Pancreas (tissue), 10 donors: Measurements from ENCODE around the gene STK11IP. TPM values are rescaled to one million over a fixed set of nuclear protein-coding genes. Genes with fewer than 3 reads are reported as not detected.

Experiments used
- ATAC-seq, 4 donors: fragments of 200-7000 bp; cut with Tn5 transposase; one replicate each; pipeline versions ENCODE4 v1.8.0 to v1.9.1; 2020; ENCODE audit warnings: mild to moderate bottlenecking in 4 of 4, moderate library complexity in 4 of 4
- DNase-seq, 6 donors: peaks; one replicate each; pipeline ENCODE4 v3.0.0-alpha.2; 2020
- FAIRE-seq: peaks from 2 replicates; lab custom pipeline; 2012; peaks lifted over from hg19 to GRCh38; lab: Jason Lieb, UNC
- H3K27ac ChIP-seq, 4 donors: fragments of 200-600 bp; sonication (generic); 1 replicate in 3 of 4; 2 replicates in 1 of 4; pipeline versions ENCODE4 v1.5.0 to v1.8.0; 2020
- H3K27me3 ChIP-seq, 4 donors: fragments of 200-600 bp; one replicate each; pipeline ENCODE4 v1.8.0; 2021
- H3K36me3 ChIP-seq, 3 donors: fragments of 200-600 bp; sonication (generic) in 1 of 3; one replicate each; pipeline versions ENCODE4 v1.5.0 to v1.8.0; 2020 to 2021
- H3K4me1 ChIP-seq, 3 donors: fragments of 200-600 bp; one replicate each; pipeline ENCODE4 v1.8.0; 2021
- H3K4me3 ChIP-seq, 4 donors: fragments of 200-600 bp; sonication (generic) in 2 of 4; one replicate each; pipeline versions ENCODE4 v1.5.0 to v1.8.0; 2020 to 2021
- H3K9me3 ChIP-seq, 4 donors: fragments of 200-600 bp; one replicate each; pipeline ENCODE4 v1.8.0; 2021
- CTCF ChIP-seq, 4 donors: fragments of 200-600 bp; sonication (generic) in 3 of 4; IDR thresholded peaks; one replicate each; pipeline versions ENCODE4 v1.5.0 to v1.8.0; 2021; ENCODE audit warnings: antibody characterized with exemption in 4 of 4
- WGBS, 2 donors: extraction: QIAGEN DNeasy Blood & Tissue Kit; methylation state at CpG; one replicate each; pipeline ENCODE4 v1.1.7; 2013; 5-methylcytosine and 5-hydroxymethylcytosine counted together
- intact Hi-C, 3 donors: fragments of 100-400 bp; cut with DNase I; formaldehyde crosslinking; loops; one replicate each; pipeline versions ENCODE4 v1.11.1 to v1.14.2; 2022
- polyA plus RNA-seq, 2 donors: library from polyadenylated mRNA; stranded (reverse); fragments of 200-250 nt; gene quantifications; one replicate each; pipeline ENCODE4 v1.2.3, GENCODE V29; 2013
- total RNA-seq, 6 donors: library from RNA; stranded (reverse); fragmentation: NEBNext Ultra II Directional in 4 of 6; extraction: Animal tissue kit (Norgen Biotek cat#: 25700) in 4 of 6; gene quantifications; one replicate each; pipeline versions ENCODE4 v1.2.1 to v1.2.4, GENCODE V29; 2021 to 2023
- donor health status: healthy with polysubstance abuse.
- donor health status: DM: no; HTN: no; CAD: no; lungs with moderate emphysema.
- donor health status: DM: no; HTN: no; CAD: no.
- donor health status: control.
- donor health status: control.
- donor health status: Bipolar disorder and iron deficiency.
- donor health status: DM: yes; HTN: yes; CAD: no.
- donor health status: DM: no; HTN: no; CAD: no.
- donor health status: DM: no; HTN: no; CAD: no.
- donor health status: DM: yes; HTN: yes; CAD: no.

STK11IP gene
- total and polyA plus RNA-seq, 8 donors: 9.0 to 43.8 (median 13.7) TPM

GRCh38 chr2:219570924-219571310 lies 26.7 kb upstream of the STK11IP start:
- Histone ChIP-seq H3K27me3 (no peaks in the 10 kb centered on the region), H3K4me1 (peaks cover 4 to 10% (median 8%) of the 10 kb centered on the region in 3 donors), H3K36me3 (peaks cover 0 to 9% (median under 1%) of the 10 kb centered on the region in 3 donors), H3K27ac (peak overlapping the region; percentile 79 to 83 (median 81)), H3K9me3 (no peaks in the 10 kb centered on the region), H3K4me3 (peak overlapping the region; percentile 63 to 96 (median 82))
- DNase-seq: peak in 3 of 6 donors; percentile 56 to 86 (median 68)
- peak in 2 of 4 donors; percentile 2 to 38 for ATAC-seq
- intact Hi-C loops: no loop called here
- FAIRE-seq: no peak
- TF ChIP-seq CTCF (IDR thresholded peaks at IDR 0.05): no peak
- 0% methylated on average over 25 to 55 of the region's 55 CpGs for WGBS, 2 donors

- peak; percentile 86 to 94 (median 93) for DNase-seq
- Histone ChIP-seq H3K27ac (peak within 1 kb of the TSS; percentile 79 to 83 (median 81)), H3K4me3 (peak within 1 kb of the TSS; percentile 63 to 96 (median 82)), H3K27me3 (no peaks in the 10 kb centered on the region), H3K36me3 (peaks cover 0 to 9% (median 0%) of the 10 kb centered on the region in 3 donors), H3K9me3 (no peaks in the 10 kb centered on the region), H3K4me1 (peaks cover 4 to 10% (median 8%) of the 10 kb centered on the region in 3 donors)
- ATAC-seq: peak; percentile 76 to 83 (median 81)
- intact Hi-C loops: no loop called here
- WGBS, 2 donors: 2 to 4% methylated on average over 18 to 42 of the region's 42 CpGs
- no peak for FAIRE-seq
- no peak for TF ChIP-seq CTCF (IDR thresholded peaks at IDR 0.05)
Observed at GRCh38 chr2:219571311-219572236, 26.1 kb upstream of the STK11IP start, which contains the start of gene OBSL1. Gene OBSL1, minus strand, starts transcription at chr2:219571539. Its CDS starts 307 bp downstream, at chr2:219571232.

DNA sequence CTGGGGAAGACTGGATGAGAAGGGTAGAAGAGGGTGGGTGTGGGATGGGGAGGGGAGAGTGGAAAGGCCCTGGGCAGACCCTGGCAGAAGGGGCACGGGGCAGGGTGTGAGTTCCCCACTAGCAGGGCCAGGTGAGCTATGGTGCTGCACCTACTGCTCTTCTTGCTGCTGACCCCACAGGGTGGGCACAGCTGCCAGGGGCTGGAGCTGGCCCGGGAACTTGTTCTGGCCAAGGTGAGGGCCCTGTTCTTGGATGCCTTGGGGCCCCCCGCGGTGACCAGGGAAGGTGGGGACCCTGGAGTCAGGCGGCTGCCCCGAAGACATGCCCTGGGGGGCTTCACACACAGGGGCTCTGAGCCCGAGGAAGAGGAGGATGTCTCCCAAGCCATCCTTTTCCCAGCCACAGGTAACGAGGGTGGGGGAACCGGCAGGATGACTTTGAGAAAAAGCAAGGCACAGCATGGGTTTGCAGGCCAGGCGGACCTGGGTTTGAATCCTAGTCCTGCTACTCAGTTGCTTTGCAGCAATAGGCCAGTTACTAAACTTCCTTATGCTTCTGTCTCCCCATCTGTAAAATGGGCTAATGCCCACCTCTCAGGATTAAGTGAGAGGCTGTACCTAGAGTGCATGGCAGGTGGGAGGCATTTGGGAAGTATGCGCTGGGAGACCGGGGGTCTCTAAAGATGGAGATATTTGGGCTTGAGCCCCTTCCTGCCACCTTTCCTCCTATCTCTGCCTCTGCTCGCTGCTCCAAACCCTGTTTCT lies 25.2 kb upstream of the STK11IP start, which contains the start of gene INHA:
Gene INHA, plus strand, starts transcription at position 74 of the 765 bp plus-strand sequence. Its CDS starts 65 bp downstream, at position 139.
- intact Hi-C loops: no loop called here
- Histone ChIP-seq H3K4me3 (peak within 1 kb of the TSS; percentile 63 to 96 (median 82)), H3K4me1 (peaks cover 4 to 10% (median 8%) of the 10 kb centered on the region in 3 donors), H3K9me3 (no peaks in the 10 kb centered on the region), H3K27me3 (no peaks in the 10 kb centered on the region), H3K36me3 (peaks cover 0 to 1% (median 0%) of the 10 kb centered on the region in 3 donors), H3K27ac (peak within 1 kb of the TSS; percentile 79 to 83 (median 81))
- WGBS, 2 donors: 68 to 71% methylated on average over 13 of the region's 13 CpGs
- TF ChIP-seq CTCF (IDR thresholded peaks at IDR 0.05): no peak
- no peak for ATAC-seq
- DNase-seq: peak in 1 of 6 donors; percentile 77
- no peak for FAIRE-seq

GRCh38 chr2:219573166-219573565 lies 24.5 kb upstream of the STK11IP start:
- Histone ChIP-seq H3K4me1 (peaks cover 4 to 10% (median 8%) of the 10 kb centered on the region in 3 donors), H3K9me3 (no peaks in the 10 kb centered on the region), H3K4me3 (no peak overlapping the region), H3K27me3 (no peaks in the 10 kb centered on the region), H3K27ac (no peak overlapping the region), H3K36me3 (no peaks in the 10 kb centered on the region)
- intact Hi-C loops: no loop called here
- WGBS, 2 donors: 74 to 75% methylated on average over 5 of the region's 5 CpGs
- FAIRE-seq (no peak), DNase-seq (no peak), ATAC-seq (no peak)
- TF ChIP-seq CTCF (IDR thresholded peaks at IDR 0.05): no peak
